GM10847 (cell line): ENCODE data around the gene SRXN1.

Source experiments
- POLR2A ChIP-seq: IDR thresholded peaks from 2 replicates; pipeline ENCODE4 v1.6.1; 2011; ENCODE audit not compliant: insufficient read length; ENCODE audit errors: extremely low read depth

The SRXN1 gene

GRCh38 chr20:680638-681187 lies 27.7 kb upstream of the SRXN1 start:
- no peak for TF ChIP-seq POLR2A

- TF ChIP-seq POLR2A: no peak
These were observed 25.0 kb upstream of the SRXN1 start for GRCh38 chr20:677957-678356.

- TF ChIP-seq POLR2A: no peak
These were observed 24.0 kb upstream of the SRXN1 start for GRCh38 chr20:676967-677366.

GRCh38 chr20:676315-676937 lies 23.4 kb upstream of the SRXN1 start:
- no peak for TF ChIP-seq POLR2A

- TF ChIP-seq POLR2A: no peak
These were observed 22.7 kb upstream of the SRXN1 start, which contains the start of gene SCRT2 for GRCh38 chr20:675453-676314. Gene SCRT2, minus strand, starts transcription at chr20:675802. Its CDS starts 201 bp downstream, at chr20:675601.

- TF ChIP-seq POLR2A: no peak
These were observed 22.0 kb upstream of the SRXN1 start for GRCh38 chr20:675033-675452.

- TF ChIP-seq POLR2A: no peak
These were observed 20.6 kb upstream of the SRXN1 start for GRCh38 chr20:673603-674001.

GRCh38 chr20:672963-673602 lies 20.1 kb upstream of the SRXN1 start:
- no peak for TF ChIP-seq POLR2A

GRCh38 chr20:671252-672030 lies 18.4 kb upstream of the SRXN1 start:
- TF ChIP-seq POLR2A: no peak

GRCh38 chr20:669573-669972 lies 16.6 kb upstream of the SRXN1 start:
- no peak for TF ChIP-seq POLR2A

- TF ChIP-seq POLR2A: no peak
These were observed 15.6 kb upstream of the SRXN1 start for GRCh38 chr20:668638-669037.

- TF ChIP-seq POLR2A: no peak
These were observed 15.1 kb upstream of the SRXN1 start for GRCh38 chr20:668050-668449.

- TF ChIP-seq POLR2A: no peak
These were observed 14.5 kb upstream of the SRXN1 start for GRCh38 chr20:667351-668034.

GRCh38 chr20:666877-667276 lies 13.9 kb upstream of the SRXN1 start:
- TF ChIP-seq POLR2A: no peak
